Measurements from ENCODE around the gene NOL9.
"Not testable (repeated sequence)": the region's sequence is repeated elsewhere in the genome, so short reads cannot be mapped to it uniquely, and the experiment has no call there.

The NOL9 gene

DNA sequence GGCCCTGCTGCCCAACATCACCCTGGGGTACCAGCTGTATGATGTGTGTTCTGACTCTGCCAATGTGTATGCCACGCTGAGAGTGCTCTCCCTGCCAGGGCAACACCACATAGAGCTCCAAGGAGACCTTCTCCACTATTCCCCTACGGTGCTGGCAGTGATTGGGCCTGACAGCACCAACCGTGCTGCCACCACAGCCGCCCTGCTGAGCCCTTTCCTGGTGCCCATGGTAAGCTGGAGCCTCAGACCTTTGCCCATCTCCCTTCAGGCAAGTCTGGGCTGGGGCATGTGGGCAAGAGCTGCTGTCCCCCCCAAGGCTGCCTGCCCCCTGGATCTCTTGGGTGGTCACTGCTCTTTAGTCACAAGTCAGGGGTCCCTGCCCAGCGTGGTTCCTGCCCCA lies 16.7 kb upstream of the NOL9 start:
- no peak for DNase-seq

- no peak for DNase-seq
Observed at GRCh38 chr1:6570100-6570499, 15.8 kb upstream of the NOL9 start.

GRCh38 chr1:6569033-6569432 lies 14.7 kb upstream of the NOL9 start:
- DNase-seq = no peak

DNA sequence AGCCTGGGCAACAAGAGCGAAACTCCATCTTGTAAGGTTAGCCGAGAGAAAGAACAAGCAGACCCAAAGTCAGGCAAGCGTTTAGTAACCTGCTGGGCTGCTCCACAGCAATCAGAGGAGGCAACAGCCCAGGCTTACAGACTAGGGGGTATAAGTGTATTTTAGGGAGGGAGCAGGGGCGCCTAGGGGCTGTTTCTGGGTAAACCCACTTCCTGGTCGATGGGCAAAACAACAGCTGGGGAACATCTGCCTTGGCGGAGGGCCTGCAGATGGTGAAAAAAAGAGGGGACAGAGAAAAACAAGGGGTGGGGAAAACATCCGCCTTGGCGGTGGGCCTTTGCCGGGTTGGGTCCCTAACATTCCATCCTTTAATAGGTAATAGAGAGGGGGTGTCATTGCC lies 6.0 kb upstream of the NOL9 start:
- DNase-seq = no peak

DNA sequence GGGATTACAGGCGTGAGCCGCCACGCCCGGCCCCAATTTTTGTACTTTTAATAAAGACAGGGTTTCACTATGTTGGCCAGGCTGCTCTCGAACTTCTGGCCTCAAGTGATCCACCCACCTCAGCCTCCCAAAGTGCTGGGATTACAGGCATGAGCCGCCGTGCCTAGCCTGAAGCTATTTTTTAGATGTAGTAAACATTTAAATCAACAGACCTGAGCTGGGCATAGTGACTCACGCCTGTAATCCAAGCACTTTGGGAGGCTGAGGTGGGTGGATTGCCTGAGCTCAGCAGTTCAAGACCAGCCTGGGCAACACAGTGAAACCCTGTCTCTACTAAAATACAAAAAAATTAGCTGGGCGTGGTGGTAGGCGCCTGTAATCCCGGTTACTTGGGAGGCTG lies 4.8 kb upstream of the NOL9 start:
- not testable (repeated sequence) for DNase-seq

DNA sequence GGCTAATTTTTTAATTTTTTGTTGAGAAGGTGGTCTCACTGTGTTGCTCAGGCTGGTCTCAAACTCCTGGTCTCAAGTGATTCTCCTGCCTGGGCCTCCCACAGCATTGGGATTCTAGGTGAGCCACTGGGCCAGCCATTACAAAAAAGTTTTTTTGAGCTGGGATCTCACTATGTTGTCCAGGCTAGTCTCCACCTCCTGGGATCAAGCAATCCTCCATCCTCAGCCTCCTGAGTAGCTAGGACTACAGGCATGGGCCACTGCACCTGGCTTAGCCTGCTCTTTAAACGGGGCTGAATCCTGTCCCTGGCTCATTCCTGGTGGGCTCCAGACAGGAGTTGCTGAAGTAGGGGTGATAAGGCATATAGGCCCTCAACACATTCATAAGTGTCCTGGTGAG lies 3.3 kb upstream of the NOL9 start:
- DNase-seq = no peak

DNA sequence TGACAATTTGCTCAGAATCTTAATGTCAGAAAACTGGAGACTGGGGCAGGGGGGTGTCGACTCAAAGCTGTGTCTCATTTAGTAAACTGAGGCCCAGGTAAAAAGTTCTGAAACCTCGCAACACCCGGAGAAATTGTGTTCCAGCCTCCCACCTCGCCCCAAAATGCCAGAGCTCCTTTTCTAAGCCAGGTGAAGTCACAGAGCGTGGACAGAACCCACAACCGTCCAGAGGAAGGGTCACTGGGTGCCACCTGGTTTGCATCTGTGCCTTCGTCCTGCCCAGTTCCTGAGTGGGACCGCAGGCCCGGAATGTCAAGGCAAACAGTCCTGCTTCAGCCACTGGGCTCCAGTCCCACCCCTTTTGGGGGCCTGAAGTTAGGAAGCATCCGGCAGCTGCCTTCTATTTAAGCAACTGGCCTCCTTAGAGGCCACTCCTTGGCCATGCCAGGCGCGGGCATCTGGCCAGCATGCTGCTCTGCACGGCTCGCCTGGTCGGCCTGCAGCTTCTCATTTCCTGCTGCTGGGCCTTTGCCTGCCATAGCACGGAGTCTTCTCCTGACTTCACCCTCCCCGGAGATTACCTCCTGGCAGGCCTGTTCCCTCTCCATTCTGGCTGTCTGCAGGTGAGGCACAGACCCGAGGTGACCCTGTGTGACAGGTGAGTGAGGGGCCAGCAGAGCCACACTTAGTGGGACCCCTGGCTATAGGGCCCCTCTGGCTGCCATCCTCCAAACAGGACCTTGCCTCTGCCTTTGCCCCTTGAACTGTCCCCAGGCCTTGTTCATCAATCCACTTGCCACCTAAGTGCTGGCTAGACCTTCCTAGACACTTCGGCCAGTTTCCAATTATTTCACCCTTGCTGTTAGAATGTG lies 830 bp upstream of the NOL9 start, which contains the start of gene TAS1R1:
Gene TAS1R1, plus strand, starts transcription at position 401 of the 872 bp plus-strand sequence. Its CDS starts 67 bp downstream, at position 468.
- DNase-seq = no peak

DNA sequence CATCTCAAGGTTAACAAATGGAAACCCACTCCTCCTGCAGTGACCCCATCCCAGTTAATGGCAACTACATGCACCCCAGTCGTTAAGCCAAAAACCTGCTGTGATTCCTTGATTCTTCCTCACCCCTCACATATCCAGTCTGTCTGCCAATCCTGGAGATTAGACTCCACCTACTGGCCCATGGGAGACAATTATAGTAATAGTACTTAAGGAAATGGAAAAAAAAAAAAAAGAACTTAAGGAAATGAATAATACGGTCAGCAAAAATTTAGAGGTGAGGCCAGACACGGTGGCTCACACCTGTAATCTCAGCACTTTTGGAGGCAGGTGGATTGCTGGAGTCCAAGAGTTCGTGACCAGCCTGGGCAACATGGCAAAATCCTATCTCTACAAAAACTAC lies 7.0 kb downstream of the NOL9 start:
- DNase-seq = no peak

- no peak for DNase-seq
Observed at GRCh38 chr1:6546326-6546725, 8.0 kb downstream of the NOL9 start.

DNA sequence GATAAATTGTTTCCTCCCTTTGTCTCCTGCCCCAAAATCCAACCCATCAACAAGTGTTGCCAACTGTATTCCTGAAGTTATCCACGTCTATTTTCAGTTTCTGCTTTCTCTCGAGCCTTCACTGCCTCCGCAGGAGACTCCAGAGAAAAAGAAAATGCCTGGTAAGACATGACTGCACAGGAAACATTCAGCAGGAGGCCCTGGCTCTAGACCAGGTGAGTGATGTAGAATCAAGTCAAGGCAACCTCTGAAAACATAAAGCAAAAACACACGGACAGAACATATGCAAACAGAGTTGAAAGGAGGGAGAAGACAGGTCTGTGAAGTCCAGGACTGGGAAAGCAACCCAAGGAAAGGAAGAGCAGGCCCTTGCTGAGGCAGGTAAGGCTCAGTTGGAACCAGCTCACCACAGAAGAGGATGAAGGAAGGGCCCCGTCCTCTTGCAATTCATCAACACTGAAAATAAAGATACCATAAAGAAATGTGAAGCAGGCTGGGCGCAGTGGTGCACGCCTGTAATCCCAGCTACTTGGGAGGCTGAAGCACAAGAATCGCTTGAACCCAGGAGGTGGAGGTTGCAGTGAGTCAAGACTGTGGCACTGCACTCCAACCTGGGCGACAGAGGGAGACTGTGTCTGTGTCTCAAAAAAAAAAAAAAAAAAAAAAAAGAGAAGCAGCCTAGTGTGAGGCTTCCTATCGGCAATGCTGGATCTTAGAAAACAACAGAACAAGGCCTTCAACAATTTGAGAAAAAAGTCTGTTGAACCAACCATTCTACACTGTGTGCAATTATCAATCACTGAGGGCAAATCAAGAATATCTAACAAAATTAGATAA lies 8.8 kb downstream of the NOL9 start:
- no peak for DNase-seq

DNA sequence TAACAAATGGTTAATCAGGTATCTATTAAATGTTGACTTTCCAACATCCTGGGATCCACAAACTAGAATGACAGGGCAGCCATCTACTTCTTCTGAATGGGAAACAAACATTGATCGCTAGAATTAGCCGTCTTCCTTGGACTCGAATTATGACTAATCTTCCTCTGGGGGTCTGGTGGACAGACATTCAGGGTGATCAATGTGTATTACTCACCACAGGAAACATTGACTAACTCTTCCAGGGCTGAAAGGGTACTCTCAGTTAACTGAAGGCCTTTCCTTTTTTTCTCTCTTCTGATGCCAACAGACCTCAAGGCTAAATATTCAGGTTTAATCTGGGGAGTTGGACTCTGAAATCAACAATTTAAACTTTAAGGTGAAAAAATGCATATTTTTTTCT lies 9.5 kb downstream of the NOL9 start:
- DNase-seq = no peak

GRCh38 chr1:6538956-6539355 lies 15.4 kb downstream of the NOL9 start:
- DNase-seq = no peak

DNA sequence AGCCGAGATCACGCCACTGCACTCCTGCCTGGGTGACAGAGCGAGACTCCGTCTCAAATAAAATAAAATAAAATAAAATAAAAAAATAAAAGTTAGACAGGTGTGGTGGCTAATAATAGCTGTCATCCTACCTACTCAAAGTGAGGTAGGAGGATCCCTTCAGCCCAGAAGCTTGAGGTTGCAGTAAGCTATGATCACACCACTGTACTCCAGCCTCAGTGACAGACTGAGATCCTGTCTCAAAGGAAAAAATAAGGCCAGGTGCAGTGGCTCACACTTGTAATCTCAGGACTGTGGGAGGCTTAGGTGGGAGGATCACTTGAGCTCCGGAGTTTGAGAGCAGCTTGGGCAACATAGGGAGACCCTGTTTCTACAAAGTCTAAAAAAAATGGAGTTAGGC lies 18.0 kb downstream of the NOL9 start:
- no peak for DNase-seq

DNA sequence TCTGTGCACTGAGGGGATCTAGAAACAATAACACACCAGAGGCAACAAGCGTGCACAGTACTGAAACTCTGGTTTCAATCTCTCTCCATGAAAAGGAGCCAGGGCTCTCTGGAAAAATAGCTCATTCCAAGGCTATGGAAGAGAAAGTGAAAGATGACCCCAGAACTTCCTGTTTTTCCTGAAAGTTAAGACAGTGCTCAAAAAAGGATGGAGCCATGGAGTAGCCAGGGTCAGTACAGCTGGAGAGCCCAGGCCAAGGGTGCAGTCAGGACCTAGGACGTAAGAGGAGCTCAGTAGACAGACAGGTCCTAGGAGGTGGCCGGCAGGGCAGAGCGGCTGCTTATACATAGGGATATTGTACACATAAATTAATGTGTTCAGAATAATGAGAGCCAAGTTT lies 19.1 kb downstream of the NOL9 start:
- DNase-seq = no peak

GRCh38 chr1:6534248-6534822 lies 20.0 kb downstream of the NOL9 start:
- DNase-seq = no peak

DNA sequence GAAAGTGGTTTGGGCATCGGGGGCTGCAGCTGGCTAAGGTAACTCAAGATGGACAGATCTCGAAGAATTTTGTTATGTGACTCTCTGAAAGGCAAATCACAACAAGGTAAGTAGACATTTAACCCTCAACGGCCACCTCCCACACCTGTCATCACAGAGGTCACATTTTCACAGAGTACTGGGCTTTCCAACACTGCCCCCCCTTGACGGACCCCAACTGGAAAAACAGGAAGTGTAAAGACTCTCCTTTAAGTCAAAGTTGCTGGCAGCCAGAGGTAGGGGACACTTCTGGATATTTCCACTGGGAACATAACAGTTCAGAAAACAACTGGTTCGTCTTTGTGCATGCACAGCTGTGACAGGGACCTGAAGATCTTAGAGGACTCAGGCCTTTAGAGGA lies 22.3 kb downstream of the NOL9 start:
- DNase-seq = no peak

DNA sequence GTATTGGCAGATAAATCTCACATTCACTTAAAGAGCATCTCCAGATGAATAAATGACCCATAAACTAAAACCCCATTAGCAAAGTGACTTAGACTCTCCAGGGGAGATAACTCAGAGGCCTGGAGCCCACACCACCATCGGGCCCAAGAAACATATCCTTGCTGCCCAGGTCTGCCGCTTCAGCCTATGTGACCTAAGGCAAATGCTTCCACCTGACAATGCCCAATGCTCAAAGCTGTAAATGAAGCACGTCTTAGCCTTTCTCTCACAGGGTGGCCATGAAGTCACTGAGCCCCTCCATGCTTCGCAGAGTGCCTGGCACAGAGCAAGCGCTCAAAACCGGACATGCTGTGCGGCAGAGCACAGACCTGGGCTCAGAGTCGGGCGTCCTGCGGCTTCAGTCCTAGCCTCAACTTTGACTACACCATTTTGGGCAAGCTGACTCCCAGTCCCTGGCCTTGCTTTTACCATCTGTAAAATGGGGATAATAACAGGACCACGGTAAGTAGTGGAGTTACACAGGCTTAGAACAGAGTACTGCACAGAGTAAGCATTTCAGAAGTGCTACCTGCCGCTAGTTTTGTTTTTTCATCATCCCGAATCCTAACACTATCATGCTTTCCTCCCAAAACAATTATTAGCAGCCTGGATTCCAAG lies 23.7 kb downstream of the NOL9 start:
- DNase-seq = no peak

DNA sequence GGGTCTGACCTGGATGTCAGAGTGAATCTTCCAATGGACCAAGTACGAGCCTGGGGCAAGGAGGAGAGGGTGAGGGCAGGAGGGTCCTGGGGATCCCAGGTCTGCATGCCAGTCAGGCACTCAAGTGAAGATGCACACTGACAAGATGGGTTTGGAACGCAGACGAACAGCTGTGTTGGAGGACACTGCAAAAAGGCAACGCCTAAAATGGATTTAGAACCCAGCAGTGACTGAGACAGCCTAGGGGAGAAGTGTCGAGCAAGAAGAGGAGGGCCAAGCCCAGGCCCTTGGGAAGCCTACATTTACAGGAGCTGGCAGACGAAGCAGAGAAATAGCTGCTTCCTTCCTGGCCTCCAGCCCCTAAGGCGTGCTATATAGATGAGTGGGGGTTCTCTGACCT lies 25.8 kb downstream of the NOL9 start:
- DNase-seq = no peak

- DNase-seq = no peak
Observed at GRCh38 chr1:6526316-6526715, 28.0 kb downstream of the NOL9 start.

- peak; percentile 10 for DNase-seq
Observed at GRCh38 chr1:6523566-6523965, 30.7 kb downstream of the NOL9 start.

DNA sequence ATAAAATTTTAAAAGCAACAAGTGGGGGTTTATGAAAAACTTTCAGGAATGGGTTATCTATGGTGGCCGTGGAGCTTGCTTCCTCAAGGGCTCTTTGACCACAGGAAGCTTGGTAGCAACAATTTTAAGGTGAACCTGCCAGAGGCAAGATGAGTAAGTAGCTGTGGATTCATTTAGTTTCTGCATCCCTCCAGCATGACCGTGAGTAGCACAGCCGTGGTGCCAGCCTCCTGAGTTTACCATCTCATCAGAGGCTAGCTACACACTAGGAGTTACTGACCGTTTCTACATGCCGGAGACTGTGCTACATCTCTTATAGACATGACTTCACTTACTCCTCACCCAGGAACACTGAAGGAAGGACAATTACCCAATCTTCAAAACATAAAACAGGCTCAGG lies 32.8 kb downstream of the NOL9 start:
- DNase-seq = no peak

DNA sequence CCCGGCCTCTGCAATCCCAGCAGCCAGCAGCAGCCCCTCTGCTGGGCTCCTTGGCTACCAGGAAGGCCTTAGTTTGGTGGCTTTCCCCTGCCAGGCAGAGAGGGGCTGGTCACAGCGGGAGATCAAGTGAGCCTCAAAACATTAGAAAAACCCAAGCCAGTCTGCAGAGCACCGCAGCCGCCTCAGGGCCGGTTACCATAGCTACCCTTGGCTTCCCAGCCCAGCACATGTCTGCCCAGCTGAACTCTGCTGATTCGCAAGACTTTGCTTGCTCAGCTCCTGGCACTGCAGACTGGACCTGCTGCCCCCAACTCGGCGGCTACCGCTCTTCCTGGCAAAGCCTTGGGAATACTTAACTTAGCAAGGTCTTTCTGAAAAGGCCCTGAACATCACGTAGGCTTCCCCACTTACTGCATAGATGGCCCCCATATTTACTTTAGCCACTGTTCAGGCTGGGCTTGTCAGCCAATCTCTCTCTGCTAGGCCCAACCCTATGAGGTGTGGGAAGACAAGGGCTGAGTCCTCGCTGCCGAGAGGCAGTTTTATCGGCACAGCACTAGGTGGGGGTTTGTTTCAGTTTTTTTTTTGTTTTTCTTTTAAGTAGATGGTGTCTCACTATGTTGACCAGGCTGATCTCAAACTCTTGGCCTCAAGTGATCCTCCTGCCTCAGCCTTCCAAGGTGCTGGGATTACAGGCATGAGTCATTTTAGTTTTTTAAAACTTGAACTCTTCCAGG lies 34.2 kb downstream of the NOL9 start:
- peak; percentile 44 for DNase-seq
